RPMI8226 (cell line): ENCODE results near the gene GRM8.
"Not testable (repeated sequence)": the region's sequence is repeated elsewhere in the genome, so short reads cannot be mapped to it uniquely, and the experiment has no call there.

Experiments
- DNase-seq: peaks from one replicate; pipeline ENCODE4 v3.0.0-alpha.2; 2015

Gene GRM8

DNA sequence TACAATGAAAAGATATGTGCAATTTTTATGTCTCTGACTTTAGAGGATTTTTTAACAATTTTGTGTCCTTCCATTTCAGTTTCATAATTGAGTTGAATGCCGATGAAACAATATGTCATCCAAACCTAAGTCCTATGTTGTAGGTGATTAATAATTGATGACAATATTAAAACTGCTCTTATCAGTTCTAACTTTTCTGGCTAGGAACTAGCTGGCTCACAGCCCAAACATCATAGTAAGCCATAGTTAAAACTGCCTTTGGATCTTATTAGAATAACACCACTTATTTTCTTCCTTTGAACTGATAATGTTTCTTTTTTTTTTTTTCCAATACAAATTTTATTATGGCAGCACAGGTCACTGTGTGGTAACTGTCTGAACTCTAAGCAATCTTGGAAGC is 230.9 kb downstream of the GRM8 start:
- no peak for DNase-seq

DNA sequence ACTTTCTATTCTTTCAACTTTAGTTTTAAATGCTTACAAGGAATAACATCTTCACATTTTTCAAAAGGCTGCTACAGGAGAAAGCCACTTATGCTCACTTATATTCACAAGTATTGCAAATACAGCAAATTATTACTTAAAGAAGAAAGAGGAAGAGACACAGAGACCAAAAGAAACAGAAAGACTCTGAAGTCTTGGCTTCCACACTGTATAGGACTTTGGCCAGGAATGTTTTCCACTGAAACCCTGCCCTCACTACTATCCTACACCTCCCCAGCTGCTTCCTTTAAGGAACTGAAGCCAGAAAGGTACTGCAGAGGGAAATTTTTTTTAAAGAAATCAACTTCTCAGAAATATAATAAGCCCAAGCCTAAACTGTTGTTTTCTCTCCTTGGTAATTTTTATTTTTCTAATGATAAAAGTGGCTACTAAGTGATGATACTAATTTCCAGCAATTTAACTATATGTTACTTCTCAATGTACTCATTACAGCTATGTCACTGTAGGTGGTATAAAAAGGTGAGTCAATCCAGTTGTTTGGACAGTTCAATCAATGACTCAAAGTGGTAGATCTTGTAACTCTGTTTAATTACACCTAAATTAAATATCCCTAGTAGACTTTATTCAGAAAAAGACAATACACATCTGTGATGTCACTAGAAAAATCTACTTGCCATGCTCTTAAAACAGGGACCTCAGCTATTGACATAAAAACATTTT is 231.6 kb downstream of the GRM8 start:
- DNase-seq: no peak

DNA sequence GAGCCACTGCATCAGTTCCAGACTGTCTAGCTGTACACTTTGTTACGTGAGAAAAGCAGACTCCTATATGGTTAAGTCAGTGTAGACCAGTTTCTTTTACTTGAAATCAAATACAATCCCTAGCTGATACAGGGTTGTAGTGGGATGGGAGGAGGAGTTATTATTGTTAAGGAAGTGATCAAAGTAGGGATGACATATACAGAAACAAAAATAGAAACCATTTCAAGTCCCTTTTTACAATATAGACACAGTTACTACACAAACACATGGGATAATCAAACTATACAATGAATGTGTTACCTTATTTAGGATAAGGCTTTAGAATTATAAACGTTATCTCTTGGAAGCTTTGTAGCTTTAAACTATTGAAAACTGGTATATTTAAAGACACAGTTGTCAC is 233.9 kb downstream of the GRM8 start:
- no peak for DNase-seq

GRCh38 chr7:127017196-127017595 is 235.5 kb downstream of the GRM8 start:
- no peak for DNase-seq

DNA sequence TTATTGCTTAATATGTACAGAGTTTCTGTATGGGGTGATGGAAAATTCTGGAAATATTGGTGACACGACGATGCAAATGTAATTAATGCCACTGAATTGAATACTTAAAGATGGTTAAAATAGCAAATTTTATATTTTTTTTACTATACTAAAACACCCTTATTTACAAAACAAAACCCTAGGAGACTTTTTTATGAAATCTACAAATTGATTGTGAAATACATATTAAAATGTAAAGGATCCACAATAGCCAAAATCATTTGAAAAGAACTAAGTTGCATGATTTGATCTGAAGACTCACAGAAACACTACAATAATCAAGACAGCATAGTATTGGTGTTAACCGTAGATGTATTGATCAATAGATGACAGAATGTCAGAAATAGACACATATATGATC is 252.0 kb downstream of the GRM8 start:
- no peak for DNase-seq

- no peak for DNase-seq
Observed at GRCh38 chr7:126996659-126997058, 256.1 kb downstream of the GRM8 start.

DNA sequence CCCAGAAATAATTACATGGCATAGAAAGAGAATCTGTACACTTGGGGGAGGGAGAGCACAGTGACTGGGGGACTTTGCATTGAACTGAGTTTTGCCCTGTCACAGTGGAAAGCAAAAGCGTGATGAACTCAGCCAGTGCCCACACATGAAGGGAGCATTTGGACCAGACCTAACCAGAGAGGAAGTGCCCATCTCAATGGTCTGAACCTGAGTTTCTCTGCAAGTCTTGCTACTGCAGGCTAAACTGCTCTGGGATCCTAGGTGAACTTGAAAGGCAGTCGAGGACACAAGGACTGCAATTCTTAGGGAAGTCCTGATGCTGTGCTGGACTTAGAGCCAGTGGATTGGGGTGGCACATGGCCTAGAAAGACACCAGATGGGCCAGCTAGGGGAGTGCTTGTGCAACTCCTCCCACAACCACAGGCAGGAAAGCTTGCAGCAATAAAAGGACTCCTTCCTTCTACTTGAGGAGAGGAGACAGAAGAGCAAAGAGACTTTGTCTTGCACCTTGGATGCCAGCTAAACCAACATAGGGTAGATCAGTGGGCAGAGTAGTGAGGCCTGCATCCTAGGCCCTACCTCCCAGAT is 259.0 kb downstream of the GRM8 start:
- DNase-seq: no peak

- no peak for DNase-seq
Observed at GRCh38 chr7:126988022-126988421, 264.7 kb downstream of the GRM8 start.

GRCh38 chr7:126979722-126980121 is 273.0 kb downstream of the GRM8 start:
- DNase-seq: no peak

GRCh38 chr7:126978865-126979264 is 273.9 kb downstream of the GRM8 start:
- no peak for DNase-seq

GRCh38 chr7:126973066-126973465 is 279.7 kb downstream of the GRM8 start:
- DNase-seq: no peak

DNA sequence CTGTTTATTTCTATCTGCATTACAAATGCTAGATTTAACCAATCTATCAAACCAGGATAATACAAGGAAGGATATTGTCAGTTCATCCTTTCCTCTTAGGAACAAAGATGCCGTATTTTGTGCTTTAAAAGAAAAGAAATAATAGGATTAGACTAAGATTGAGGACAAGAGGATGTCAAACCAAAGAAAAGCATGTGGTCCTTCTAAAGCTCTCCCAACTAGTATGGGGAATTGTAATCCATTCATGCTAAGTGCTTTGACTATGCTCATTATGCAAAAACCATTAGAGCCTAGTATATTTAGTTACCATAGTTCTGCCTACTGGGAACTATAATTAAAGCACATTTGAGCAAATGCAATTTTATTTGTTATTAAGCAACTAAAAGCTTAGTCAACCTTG is 280.2 kb downstream of the GRM8 start:
- no peak for DNase-seq

DNA sequence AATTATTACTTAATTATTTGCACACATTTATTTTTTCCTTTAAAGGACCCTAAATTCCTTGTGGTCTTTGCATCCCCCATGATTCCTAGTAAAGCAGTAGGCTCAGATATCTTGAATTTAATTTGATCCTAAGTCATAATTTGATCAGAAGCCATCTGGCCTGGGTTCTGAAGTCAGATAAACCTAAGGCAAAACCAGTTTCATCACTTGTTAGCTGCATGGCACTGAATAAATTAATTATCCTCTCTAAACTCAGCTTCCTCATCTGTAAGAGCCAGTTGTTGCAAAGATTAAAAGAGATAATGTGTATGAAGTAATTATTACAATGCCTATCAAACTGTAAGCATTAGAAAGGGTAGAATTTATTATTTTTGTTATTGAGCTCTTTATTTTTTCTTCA is 293.1 kb downstream of the GRM8 start:
- no peak for DNase-seq

DNA sequence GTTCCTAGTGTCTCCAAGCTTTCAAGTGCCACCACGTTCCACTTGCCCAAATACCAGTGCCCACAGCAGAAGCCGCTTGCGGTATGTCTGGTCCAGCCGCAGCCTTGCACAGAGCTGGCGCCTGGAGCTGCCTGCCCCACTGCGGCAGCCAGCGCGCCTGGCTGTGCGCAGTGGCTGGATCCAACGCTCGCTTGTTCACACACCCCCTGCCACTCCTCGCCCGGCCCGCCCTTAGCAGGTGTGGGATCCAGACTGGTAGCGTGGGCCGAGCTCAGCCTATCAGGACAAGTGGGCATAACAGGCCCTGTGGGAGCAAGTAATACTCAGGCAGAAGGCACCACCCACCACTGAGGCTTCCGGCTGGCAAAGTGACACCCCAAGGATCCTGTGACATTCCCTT is 294.4 kb downstream of the GRM8 start:
- DNase-seq: no peak

DNA sequence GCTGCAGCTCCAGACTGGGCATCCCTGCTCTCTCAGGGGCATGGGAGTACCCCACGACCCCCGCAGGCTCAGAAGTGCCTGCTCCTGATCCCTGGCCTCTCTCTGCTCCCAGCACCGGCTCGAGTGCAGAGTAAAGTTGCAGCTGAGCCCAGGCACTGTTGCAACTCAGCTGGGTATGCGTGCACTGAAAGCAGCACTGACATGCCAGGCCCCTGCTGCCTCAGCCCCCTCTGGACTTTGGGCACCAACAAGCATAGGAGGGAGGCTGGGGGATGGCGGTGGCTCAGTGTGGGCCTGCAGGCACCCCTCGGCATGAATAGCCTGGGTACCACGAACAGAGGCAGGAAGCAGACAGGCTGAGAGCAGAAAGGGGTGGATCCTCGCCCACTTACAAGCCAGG is 295.3 kb downstream of the GRM8 start:
- no peak for DNase-seq

- DNase-seq: no peak
Observed at GRCh38 chr7:126953461-126953860, 299.3 kb downstream of the GRM8 start.

GRCh38 chr7:126948664-126949063 is 304.1 kb downstream of the GRM8 start:
- DNase-seq: no peak

- no peak for DNase-seq
Observed at GRCh38 chr7:126940723-126941307, 311.9 kb downstream of the GRM8 start.

- no peak for DNase-seq
Observed at GRCh38 chr7:126937171-126937570, 315.6 kb downstream of the GRM8 start.

DNA sequence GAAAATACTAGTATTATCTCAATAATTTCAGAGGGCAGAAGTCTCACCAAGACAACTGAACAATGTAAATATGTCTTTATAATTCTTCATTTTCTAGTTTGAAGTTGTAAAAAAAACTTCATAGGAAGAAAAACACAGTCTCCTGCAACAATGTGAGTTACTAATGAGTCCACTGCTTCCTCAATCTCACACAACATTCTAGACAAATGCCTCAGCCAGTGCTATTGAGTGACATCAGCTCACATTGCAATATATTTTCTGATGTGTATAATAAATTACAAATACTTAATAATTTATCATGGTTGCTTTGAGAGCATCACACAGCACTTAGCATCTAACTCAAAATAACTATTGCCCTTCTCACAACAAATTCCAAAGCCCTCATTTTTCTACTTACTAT is 321.2 kb downstream of the GRM8 start:
- DNase-seq: no peak

- no peak for DNase-seq
Observed at GRCh38 chr7:126930166-126930565, 322.6 kb downstream of the GRM8 start.

DNA sequence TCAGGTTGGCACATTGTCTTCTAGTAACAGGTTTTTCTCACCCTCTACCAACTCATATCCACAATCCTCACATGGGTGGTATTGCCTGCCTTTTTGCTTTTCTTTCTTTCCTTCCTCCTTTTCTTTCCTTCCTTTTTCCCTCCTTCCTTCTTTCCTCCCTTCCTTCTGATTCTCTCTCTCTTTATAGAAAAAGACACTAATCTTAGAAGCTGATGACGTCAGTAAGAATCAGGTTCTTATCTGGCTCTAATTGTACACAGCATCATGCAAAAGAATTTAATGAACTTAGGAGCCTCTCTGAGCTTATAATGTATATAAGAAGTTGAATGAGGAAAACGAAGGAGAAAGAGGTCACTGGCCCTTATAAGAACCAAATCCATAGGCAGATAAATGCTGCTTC is 328.3 kb downstream of the GRM8 start:
- DNase-seq: no peak

GRCh38 chr7:126911627-126912026 is 341.1 kb downstream of the GRM8 start:
- not testable (repeated sequence) for DNase-seq

- DNase-seq: not testable (repeated sequence)
Observed at GRCh38 chr7:126908564-126908963, 344.2 kb downstream of the GRM8 start.

DNA sequence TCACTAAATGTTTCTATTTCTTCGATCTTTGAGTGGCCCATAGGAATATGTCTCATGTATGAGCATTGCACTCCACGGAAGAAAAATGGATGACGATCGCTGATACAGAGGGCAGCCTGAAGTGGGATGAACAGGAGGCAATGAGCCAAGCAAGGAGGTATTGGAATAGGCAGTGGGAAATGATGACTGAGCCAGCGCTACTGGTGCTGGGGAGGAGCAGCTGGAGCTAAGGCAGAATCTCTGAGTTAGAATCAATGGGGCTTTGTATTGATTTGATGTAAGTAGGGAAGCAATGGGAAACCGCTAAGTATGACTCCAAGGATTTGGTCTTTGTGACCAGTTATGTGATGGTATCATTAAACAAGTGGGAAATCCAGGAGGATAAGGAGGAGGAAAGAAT is 345.1 kb downstream of the GRM8 start:
- DNase-seq: not testable (repeated sequence)
